Breast epithelium (tissue), 3 donors: ENCODE measurements around the gene XRN1.

Experiments
- CTCF ChIP-seq, 3 donors: fragments of 450-650 bp; IDR thresholded peaks; one replicate each; pipeline ENCODE4 v1.5.1; 2016 to 2017; ENCODE audit warnings: antibody characterized with exemption in 3 of 3, mild to moderate bottlenecking in 3 of 3, moderate library complexity in 3 of 3
- POLR2A ChIP-seq: fragments of 450-650 bp; IDR thresholded peaks from one replicate; pipeline ENCODE4 v1.6.1; 2016; ENCODE audit warnings: antibody characterized with exemption, mild to moderate bottlenecking, moderate library complexity
- POLR2AphosphoS5 ChIP-seq, 3 donors: sonication (generic); formaldehyde crosslinking; IDR thresholded peaks; one replicate each; pipeline ENCODE4 v1.6.1; 2017; ENCODE audit warnings: antibody characterized with exemption in 3 of 3

- TF ChIP-seq CTCF (IDR thresholded peaks at IDR 0.05) (no peak), POLR2AphosphoS5 (IDR thresholded peaks at IDR 0.05) (no peak), POLR2A (no peak)
Measured at GRCh38 chr3:142468456-142468855, 20.6 kb upstream of the XRN1 start.
